ENCODE measurements around the gene URI1. TPM values are rescaled to one million over a fixed set of nuclear protein-coding genes. Genes with fewer than 3 reads are reported as not detected.
"Not testable (repeated sequence)": the region's sequence is repeated elsewhere in the genome, so short reads cannot be mapped to it uniquely, and the experiment has no call there.

The URI1 gene
- total RNA-seq, 2 experiments from 2014 or later: 45.1 to 79.2 TPM

- CTCF ChIA-PET (ENCODE audit: unreplicated experiment): no interaction called here
These were observed 21.5 kb downstream of the URI1 start for GRCh38 chr19:29963576-29963975.

DNA sequence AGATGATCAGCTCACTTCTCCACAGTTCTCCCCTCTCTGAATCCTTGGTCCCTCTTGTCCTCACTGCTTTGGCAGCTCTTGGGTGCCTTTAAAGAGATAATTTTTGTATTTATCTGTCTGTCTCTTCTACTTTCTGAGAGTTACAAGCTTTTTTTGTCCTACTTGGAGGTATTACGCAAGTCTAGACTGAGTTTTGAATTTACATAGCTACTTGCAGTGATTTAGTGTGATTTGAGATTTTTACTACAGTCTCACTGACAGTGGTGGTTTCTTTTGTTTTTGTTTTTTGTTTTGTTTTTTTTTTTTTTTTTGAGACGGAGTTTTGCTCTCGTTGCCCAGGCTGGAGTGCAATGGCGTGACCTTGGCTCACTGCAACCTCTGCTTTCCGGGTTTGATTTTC lies 22.1 kb downstream of the URI1 start:
- ChIA-PET POLR2A (interaction anchor here (0.7 to 1.3 kb wide), 2 partner anchors 18 to 462 kb away, joined by 3 to 5 read pairs; no protein-coding TSS in a partner anchor), CTCF (ENCODE audit: unreplicated experiment) (no interaction called here)
- intact Hi-C loops (cut with micrococcal nuclease; ENCODE audit: unreplicated experiment): no loop called here
- no peak overlapping the region for H3K27ac ChIP-seq (ENCODE audit: low read depth, low read length, poor library complexity, severe bottlenecking)
- TF ChIP-seq EZH2phosphoT487 (IDR thresholded peaks at IDR 0.05; ENCODE audit: borderline replicate concordance, low read depth, low read length) (no peak), CTCF (conservative IDR thresholded peaks at IDR 0.05; ENCODE audit: low read length) (no peak)
- H3K36me3 ChIP-seq (ENCODE audit: insufficient read depth, low read length): peaks cover 13% of the 10 kb centered on the region
- peaks cover 99% of the 10 kb centered on the region for H3K79me2 ChIP-seq (ENCODE audit: insufficient read depth, low read depth, low read length)
- peaks cover 6% of the 10 kb centered on the region; the same call in 1 of the 2 replicates for H3K9me3 ChIP-seq (ENCODE audit: low read length)
- H3K4me2 ChIP-seq (ENCODE audit: low read length): no peak overlapping the region
- no peak for DNase-seq (ENCODE audit: low spot score)
- peaks cover 48% of the 10 kb centered on the region for H4K20me1 ChIP-seq (ENCODE audit: insufficient read depth, low read length)
- H2AFZ ChIP-seq (ENCODE audit: low read length): no peak overlapping the region
- peaks cover 14% of the 10 kb centered on the region for H3K4me1 ChIP-seq (ENCODE audit: insufficient read depth, low read length, poor library complexity, severe bottlenecking)
- BruUV-seq (replicated peaks): no TSS peak
- no peaks in the 10 kb centered on the region for H3K9me2 ChIP-seq (ENCODE audit: insufficient read depth, low read length)
- H3K4me3 ChIP-seq (ENCODE audit: low read depth, low read length, poor library complexity, severe bottlenecking): no peak overlapping the region

More at GRCh38 chr19:29963576-29963975, 21.5 kb downstream of the URI1 start:
- Histone ChIP-seq H4K20me1 (ENCODE audit: insufficient read depth, low read length) (peaks cover 44% of the 10 kb centered on the region), H3K4me2 (ENCODE audit: low read length) (no peak overlapping the region), H3K4me1 (ENCODE audit: insufficient read depth, low read length, poor library complexity, severe bottlenecking) (peaks cover 14% of the 10 kb centered on the region), H3K9me2 (ENCODE audit: insufficient read depth, low read length) (no peaks in the 10 kb centered on the region), H3K9me3 (ENCODE audit: low read length) (peaks cover 6% of the 10 kb centered on the region; the same call in 1 of the 2 replicates), H3K79me2 (ENCODE audit: insufficient read depth, low read depth, low read length) (peaks cover 99% of the 10 kb centered on the region), H3K27ac (ENCODE audit: low read depth, low read length, poor library complexity, severe bottlenecking) (no peak overlapping the region), H3K4me3 (ENCODE audit: low read depth, low read length, poor library complexity, severe bottlenecking) (no peak overlapping the region), H3K36me3 (ENCODE audit: insufficient read depth, low read length) (peaks cover 13% of the 10 kb centered on the region), H2AFZ (ENCODE audit: low read length) (no peak overlapping the region)
- intact Hi-C loops (cut with micrococcal nuclease; ENCODE audit: unreplicated experiment): no loop called here
- POLR2A ChIA-PET: interaction anchor here (0.7 to 1.3 kb wide), 2 partner anchors 17 to 463 kb away, joined by 3 to 5 read pairs; no protein-coding TSS in a partner anchor
- DNase-seq (ENCODE audit: low spot score): no peak
- BruUV-seq (replicated peaks): no TSS peak
- TF ChIP-seq CTCF (conservative IDR thresholded peaks at IDR 0.05; ENCODE audit: low read length) (no peak), EZH2phosphoT487 (IDR thresholded peaks at IDR 0.05; ENCODE audit: borderline replicate concordance, low read depth, low read length) (no peak)

GRCh38 chr19:29965492-29965891 lies 23.5 kb downstream of the URI1 start:
- Histone ChIP-seq H3K9me2 (ENCODE audit: insufficient read depth, low read length) (no peaks in the 10 kb centered on the region), H3K9me3 (ENCODE audit: low read length) (no peaks in the 10 kb centered on the region), H3K36me3 (ENCODE audit: insufficient read depth, low read length) (peaks cover 9% of the 10 kb centered on the region), H3K4me2 (ENCODE audit: low read length) (no peak overlapping the region), H3K4me1 (ENCODE audit: insufficient read depth, low read length, poor library complexity, severe bottlenecking) (peaks cover 14% of the 10 kb centered on the region), H4K20me1 (ENCODE audit: insufficient read depth, low read length) (peaks cover 48% of the 10 kb centered on the region), H3K4me3 (ENCODE audit: low read depth, low read length, poor library complexity, severe bottlenecking) (no peak overlapping the region), H2AFZ (ENCODE audit: low read length) (no peak overlapping the region), H3K27ac (ENCODE audit: low read depth, low read length, poor library complexity, severe bottlenecking) (no peak overlapping the region), H3K79me2 (ENCODE audit: insufficient read depth, low read depth, low read length) (peaks cover 99% of the 10 kb centered on the region)
- ChIA-PET POLR2A (interaction anchor here (1.1 to 1.2 kb wide), 2 partner anchors 20 to 21 kb away, joined by 3 read pairs; no protein-coding TSS in a partner anchor), CTCF (ENCODE audit: unreplicated experiment) (no interaction called here)
- no peak for DNase-seq (ENCODE audit: low spot score)
- TF ChIP-seq EZH2phosphoT487 (IDR thresholded peaks at IDR 0.05; ENCODE audit: borderline replicate concordance, low read depth, low read length) (no peak), CTCF (conservative IDR thresholded peaks at IDR 0.05; ENCODE audit: low read length) (no peak)
- intact Hi-C loops (cut with micrococcal nuclease; ENCODE audit: unreplicated experiment): no loop called here
- no TSS peak for BruUV-seq (replicated peaks)

GRCh38 chr19:29966142-29966541 lies 24.1 kb downstream of the URI1 start:
- H3K36me3 ChIP-seq (ENCODE audit: insufficient read depth, low read length); H2AFZ ChIP-seq (ENCODE audit: low read length); H3K4me3 ChIP-seq (ENCODE audit: low read depth, low read length, poor library complexity, severe bottlenecking); H3K27ac ChIP-seq (ENCODE audit: low read depth, low read length, poor library complexity, severe bottlenecking); H3K9me2 ChIP-seq (ENCODE audit: insufficient read depth, low read length); DNase-seq (ENCODE audit: low spot score); H3K9me3 ChIP-seq (ENCODE audit: low read length); BruUV-seq (replicated peaks): not testable (repeated sequence)
- H3K4me1 ChIP-seq (ENCODE audit: insufficient read depth, low read length, poor library complexity, severe bottlenecking): peaks cover 14% of the 10 kb centered on the region
- peak overlapping the region; percentile 25; the same call in 1 of the 2 replicates for H3K4me2 ChIP-seq (ENCODE audit: low read length)
- peaks cover 99% of the 10 kb centered on the region for H3K79me2 ChIP-seq (ENCODE audit: insufficient read depth, low read depth, low read length)
- CTCF ChIA-PET (ENCODE audit: unreplicated experiment): interaction anchor here (1.0 to 1.9 kb wide), 2 partner anchors 42 to 96 kb away, joined by 3 to 6 read pairs; no protein-coding TSS in a partner anchor
- POLR2A ChIA-PET: interaction anchor here (1.1 to 1.6 kb wide), 4 partner anchors 11 to 22 kb away, joined by 3 to 5 read pairs (median 3); no protein-coding TSS in a partner anchor
- peaks cover 48% of the 10 kb centered on the region for H4K20me1 ChIP-seq (ENCODE audit: insufficient read depth, low read length)
- intact Hi-C loops (cut with micrococcal nuclease; ENCODE audit: unreplicated experiment): loop anchor here (1.0 kb wide), 1 partner anchor 43 kb away; no protein-coding TSS in a partner anchor
